ENCODE measurements around the gene CDAN1. TPM values are rescaled to one million over a fixed set of nuclear protein-coding genes. Genes with fewer than 3 reads are reported as not detected.

CDAN1 gene
- total and polyA plus RNA-seq, 3 donors from 2014 or later, result 17.1 to 43.5 (median 27.5) TPM

GRCh38 chr15:42723068-42723467 lies 13.9 kb downstream of the CDAN1 start:
- DNase-seq, result no peak
- Histone ChIP-seq H3K27ac (no peak overlapping the region), H3K36me3 (ENCODE audit: low read depth, missing control alignments) (no peaks in the 10 kb centered on the region), H3K9me3 (no peaks in the 10 kb centered on the region), H3K4me3 (no peak overlapping the region), H3K4me1 (peaks cover 8% of the 10 kb centered on the region), H3K27me3 (no peaks in the 10 kb centered on the region)
- WGBS, 2 donors, result 83 to 85% methylated on average over 4 of the region's 4 CpGs
- intact Hi-C loops (cut with DNase I; ENCODE audit: low total_unique reads), result no loop called here
- TF ChIP-seq, protein P1, sequence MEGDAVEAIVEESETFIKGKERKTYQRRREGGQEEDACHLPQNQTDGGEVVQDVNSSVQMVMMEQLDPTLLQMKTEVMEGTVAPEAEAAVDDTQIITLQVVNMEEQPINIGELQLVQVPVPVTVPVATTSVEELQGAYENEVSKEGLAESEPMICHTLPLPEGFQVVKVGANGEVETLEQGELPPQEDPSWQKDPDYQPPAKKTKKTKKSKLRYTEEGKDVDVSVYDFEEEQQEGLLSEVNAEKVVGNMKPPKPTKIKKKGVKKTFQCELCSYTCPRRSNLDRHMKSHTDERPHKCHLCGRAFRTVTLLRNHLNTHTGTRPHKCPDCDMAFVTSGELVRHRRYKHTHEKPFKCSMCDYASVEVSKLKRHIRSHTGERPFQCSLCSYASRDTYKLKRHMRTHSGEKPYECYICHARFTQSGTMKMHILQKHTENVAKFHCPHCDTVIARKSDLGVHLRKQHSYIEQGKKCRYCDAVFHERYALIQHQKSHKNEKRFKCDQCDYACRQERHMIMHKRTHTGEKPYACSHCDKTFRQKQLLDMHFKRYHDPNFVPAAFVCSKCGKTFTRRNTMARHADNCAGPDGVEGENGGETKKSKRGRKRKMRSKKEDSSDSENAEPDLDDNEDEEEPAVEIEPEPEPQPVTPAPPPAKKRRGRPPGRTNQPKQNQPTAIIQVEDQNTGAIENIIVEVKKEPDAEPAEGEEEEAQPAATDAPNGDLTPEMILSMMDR (IDR thresholded peaks at IDR 0.05), result no peak
- TF ChIP-seq POLR2A (IDR thresholded peaks at IDR 0.05), result no peak

- H3K36me3 ChIP-seq (ENCODE audit: low read depth, missing control alignments), result no peaks in the 10 kb centered on the region
- peak overlapping the region in 1 of 2 donors; percentile 33 for H3K27ac ChIP-seq
- WGBS, 2 donors, result 64 to 76% methylated on average over 3 of the region's 3 CpGs
- no peaks in the 10 kb centered on the region for H3K9me3 ChIP-seq
- H3K27me3 ChIP-seq, result no peaks in the 10 kb centered on the region
- DNase-seq, result no peak
- no peak for TF ChIP-seq POLR2A (IDR thresholded peaks at IDR 0.05)
- TF ChIP-seq, protein P1 (IDR thresholded peaks at IDR 0.05), result no peak
- peaks cover 8% of the 10 kb centered on the region for H3K4me1 ChIP-seq
- no peak overlapping the region for H3K4me3 ChIP-seq
- intact Hi-C loops (cut with DNase I; ENCODE audit: low total_unique reads), result no loop called here
Measured at GRCh38 chr15:42721916-42722315, 15.0 kb downstream of the CDAN1 start.

- TF ChIP-seq POLR2A (IDR thresholded peaks at IDR 0.05), result no peak
- TF ChIP-seq, protein P1 (IDR thresholded peaks at IDR 0.05), result no peak
- Histone ChIP-seq H3K4me1 (peaks cover 8% of the 10 kb centered on the region), H3K9me3 (no peaks in the 10 kb centered on the region), H3K27ac (no peak overlapping the region), H3K27me3 (no peaks in the 10 kb centered on the region), H3K4me3 (no peak overlapping the region), H3K36me3 (ENCODE audit: low read depth, missing control alignments) (no peaks in the 10 kb centered on the region)
- no peak for DNase-seq
- intact Hi-C loops (cut with DNase I; ENCODE audit: low total_unique reads), result no loop called here
- WGBS, 2 donors, result 89 to 94% methylated on average over 6 of the region's 6 CpGs
Measured at GRCh38 chr15:42721016-42721415, 15.9 kb downstream of the CDAN1 start.

- Histone ChIP-seq H3K36me3 (ENCODE audit: low read depth, missing control alignments) (no peaks in the 10 kb centered on the region), H3K9me3 (no peaks in the 10 kb centered on the region), H3K27me3 (no peaks in the 10 kb centered on the region), H3K4me3 (no peak overlapping the region), H3K4me1 (peaks cover 5% of the 10 kb centered on the region), H3K27ac (no peak overlapping the region)
- WGBS, 2 donors, result 86 to 88% methylated on average over 3 of the region's 3 CpGs
- TF ChIP-seq, protein P1 (IDR thresholded peaks at IDR 0.05), result no peak
- no peak for TF ChIP-seq POLR2A (IDR thresholded peaks at IDR 0.05)
- DNase-seq, result no peak
- intact Hi-C loops (cut with DNase I; ENCODE audit: low total_unique reads), result no loop called here
Measured at GRCh38 chr15:42720071-42720470, 16.9 kb downstream of the CDAN1 start.

DNA sequence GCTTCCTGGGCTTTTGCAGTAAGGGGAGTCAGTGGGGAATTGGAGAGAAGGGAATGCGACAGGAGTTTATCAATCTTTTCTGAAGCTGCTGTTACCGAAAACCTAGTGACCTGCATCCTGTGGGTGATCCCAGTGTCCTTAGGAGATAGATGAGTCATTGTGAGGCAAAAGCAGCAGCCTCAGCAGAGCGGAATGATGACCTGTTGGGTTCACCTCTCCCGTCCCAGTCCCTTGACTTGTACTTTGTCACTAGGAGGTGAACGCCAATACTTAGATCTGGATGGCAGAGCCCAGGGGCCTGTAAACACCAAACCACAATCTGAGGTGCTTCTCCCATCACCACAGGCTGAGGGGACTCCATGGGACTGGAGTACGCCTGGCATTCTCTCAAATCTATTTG lies 17.9 kb downstream of the CDAN1 start:
- DNase-seq, result no peak
- Histone ChIP-seq H3K9me3 (no peaks in the 10 kb centered on the region), H3K36me3 (ENCODE audit: low read depth, missing control alignments) (no peaks in the 10 kb centered on the region), H3K4me3 (no peak overlapping the region), H3K27me3 (no peaks in the 10 kb centered on the region), H3K27ac (no peak overlapping the region), H3K4me1 (peaks cover 5% of the 10 kb centered on the region)
- WGBS, 2 donors, result 95% methylated on average over 6 of the region's 6 CpGs
- intact Hi-C loops (cut with DNase I; ENCODE audit: low total_unique reads), result no loop called here
- TF ChIP-seq, protein P1 (IDR thresholded peaks at IDR 0.05), result no peak
- no peak for TF ChIP-seq POLR2A (IDR thresholded peaks at IDR 0.05)
